ENCODE results near the gene SCD. TPM values are rescaled to one million over a fixed set of nuclear protein-coding genes. Genes with fewer than 3 reads are reported as not detected.
A peak's percentile ranks its signal among the peaks of the same experiment; 100 is the strongest.

SCD gene
- total and polyA plus RNA-seq, 2 experiments from 2014 or later: 325 to 816 TPM

DNA sequence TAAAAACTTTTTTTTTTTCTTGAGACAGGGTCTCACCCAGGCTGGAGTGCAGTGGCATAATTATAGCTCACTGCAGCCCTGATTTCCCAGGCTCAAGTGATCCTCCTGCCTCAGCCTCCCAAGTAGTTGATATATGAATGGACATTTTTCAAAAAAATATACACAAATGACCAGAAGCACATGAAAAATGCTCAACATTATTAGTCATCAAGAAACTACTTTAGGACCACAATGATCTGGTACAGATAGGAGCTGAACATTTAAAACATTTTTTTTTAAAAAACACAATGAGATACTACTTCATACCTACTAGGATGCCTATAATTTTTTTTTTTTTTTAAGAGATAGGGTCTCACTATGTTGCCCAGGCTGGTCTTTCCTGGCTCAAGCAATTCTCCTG, 21.7 kb downstream of the SCD start (continued):
- TF ChIP-seq, protein P1, sequence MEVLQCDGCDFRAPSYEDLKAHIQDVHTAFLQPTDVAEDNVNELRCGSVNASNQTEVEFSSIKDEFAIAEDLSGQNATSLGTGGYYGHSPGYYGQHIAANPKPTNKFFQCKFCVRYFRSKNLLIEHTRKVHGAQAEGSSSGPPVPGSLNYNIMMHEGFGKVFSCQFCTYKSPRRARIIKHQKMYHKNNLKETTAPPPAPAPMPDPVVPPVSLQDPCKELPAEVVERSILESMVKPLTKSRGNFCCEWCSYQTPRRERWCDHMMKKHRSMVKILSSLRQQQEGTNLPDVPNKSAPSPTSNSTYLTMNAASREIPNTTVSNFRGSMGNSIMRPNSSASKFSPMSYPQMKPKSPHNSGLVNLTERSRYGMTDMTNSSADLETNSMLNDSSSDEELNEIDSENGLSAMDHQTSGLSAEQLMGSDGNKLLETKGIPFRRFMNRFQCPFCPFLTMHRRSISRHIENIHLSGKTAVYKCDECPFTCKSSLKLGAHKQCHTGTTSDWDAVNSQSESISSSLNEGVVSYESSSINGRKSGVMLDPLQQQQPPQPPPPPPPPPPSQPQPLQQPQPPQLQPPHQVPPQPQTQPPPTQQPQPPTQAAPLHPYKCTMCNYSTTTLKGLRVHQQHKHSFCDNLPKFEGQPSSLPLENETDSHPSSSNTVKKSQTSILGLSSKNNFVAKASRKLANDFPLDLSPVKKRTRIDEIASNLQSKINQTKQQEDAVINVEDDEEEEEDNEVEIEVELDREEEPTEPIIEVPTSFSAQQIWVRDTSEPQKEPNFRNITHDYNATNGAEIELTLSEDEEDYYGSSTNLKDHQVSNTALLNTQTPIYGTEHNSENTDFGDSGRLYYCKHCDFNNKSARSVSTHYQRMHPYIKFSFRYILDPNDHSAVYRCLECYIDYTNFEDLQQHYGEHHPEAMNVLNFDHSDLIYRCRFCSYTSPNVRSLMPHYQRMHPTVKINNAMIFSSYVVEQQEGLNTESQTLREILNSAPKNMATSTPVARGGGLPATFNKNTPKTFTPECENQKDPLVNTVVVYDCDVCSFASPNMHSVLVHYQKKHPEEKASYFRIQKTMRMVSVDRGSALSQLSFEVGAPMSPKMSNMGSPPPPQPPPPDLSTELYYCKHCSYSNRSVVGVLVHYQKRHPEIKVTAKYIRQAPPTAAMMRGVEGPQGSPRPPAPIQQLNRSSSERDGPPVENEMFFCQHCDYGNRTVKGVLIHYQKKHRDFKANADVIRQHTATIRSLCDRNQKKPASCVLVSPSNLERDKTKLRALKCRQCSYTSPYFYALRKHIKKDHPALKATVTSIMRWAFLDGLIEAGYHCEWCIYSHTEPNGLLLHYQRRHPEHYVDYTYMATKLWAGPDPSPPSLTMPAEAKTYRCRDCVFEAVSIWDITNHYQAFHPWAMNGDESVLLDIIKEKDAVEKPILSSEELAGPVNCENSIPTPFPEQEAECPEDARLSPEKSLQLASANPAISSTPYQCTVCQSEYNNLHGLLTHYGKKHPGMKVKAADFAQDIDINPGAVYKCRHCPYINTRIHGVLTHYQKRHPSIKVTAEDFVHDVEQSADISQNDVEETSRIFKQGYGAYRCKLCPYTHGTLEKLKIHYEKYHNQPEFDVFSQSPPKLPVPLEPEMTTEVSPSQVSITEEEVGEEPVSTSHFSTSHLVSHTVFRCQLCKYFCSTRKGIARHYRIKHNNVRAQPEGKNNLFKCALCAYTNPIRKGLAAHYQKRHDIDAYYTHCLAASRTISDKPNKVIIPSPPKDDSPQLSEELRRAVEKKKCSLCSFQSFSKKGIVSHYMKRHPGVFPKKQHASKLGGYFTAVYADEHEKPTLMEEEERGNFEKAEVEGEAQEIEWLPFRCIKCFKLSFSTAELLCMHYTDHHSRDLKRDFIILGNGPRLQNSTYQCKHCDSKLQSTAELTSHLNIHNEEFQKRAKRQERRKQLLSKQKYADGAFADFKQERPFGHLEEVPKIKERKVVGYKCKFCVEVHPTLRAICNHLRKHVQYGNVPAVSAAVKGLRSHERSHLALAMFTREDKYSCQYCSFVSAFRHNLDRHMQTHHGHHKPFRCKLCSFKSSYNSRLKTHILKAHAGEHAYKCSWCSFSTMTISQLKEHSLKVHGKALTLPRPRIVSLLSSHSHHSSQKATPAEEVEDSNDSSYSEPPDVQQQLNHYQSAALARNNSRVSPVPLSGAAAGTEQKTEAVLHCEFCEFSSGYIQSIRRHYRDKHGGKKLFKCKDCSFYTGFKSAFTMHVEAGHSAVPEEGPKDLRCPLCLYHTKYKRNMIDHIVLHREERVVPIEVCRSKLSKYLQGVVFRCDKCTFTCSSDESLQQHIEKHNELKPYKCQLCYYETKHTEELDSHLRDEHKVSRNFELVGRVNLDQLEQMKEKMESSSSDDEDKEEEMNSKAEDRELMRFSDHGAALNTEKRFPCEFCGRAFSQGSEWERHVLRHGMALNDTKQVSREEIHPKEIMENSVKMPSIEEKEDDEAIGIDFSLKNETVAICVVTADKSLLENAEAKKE (CRISPR knock-in tag; IDR thresholded peaks at IDR 0.05): no peak
- TF ChIP-seq EZH2phosphoT487 (IDR thresholded peaks at IDR 0.05; ENCODE audit: unreplicated experiment) (no peak), NANOG (IDR thresholded peaks at IDR 0.05; ENCODE audit: borderline replicate concordance) (no peak), POLR2AphosphoS5 (IDR thresholded peaks at IDR 0.05; ENCODE audit: low read depth) (no peak), JUNB (IDR thresholded peaks at IDR 0.05; ENCODE audit: unreplicated experiment) (no peak), ZNF114 (CRISPR knock-in tag; IDR thresholded peaks at IDR 0.05) (no peak), EZH2 (IDR thresholded peaks at IDR 0.05; ENCODE audit: low read depth, unreplicated experiment) (no peak)

DNA sequence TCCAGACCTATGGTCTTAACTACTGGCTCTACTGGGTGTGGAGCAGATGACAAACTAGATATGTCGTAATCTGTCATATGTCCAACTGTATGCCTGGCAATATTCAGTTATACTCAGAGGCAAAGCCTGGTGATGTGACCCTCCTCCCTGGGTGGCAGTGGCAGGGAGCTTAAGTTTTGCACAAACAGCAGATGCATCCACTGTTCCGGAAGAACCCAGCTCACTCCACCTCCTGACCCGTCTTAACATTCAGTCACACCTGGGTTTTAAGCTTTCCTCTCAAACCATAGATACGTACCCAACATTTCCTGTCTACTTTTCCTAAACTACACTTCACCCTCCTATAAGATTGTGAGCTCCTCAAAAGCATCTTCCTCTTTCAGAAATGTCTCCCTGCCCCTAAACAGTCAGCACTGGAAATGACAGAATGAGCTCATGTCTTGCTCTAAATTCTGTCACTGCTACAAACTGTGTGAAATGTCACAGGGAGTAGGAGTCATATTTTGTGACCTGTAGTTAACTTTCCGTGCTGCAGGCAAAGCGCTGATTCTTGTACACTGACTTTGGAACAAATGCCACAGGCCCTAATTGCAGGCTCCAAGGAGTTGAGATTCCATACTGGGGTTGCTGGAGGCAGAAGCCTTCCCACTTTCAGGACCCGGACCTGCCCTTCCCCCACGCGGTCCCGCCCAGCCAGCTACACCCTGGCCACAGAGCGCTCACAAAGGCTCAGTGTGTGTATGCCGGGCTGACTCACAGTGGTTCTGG, 23.9 kb downstream of the SCD start:
- peak overlapping the region; percentile 90 for H3K27ac Mint-ChIP-seq
- H3K27me3 ChIP-seq (ENCODE audit: insufficient read depth): no peaks in the 10 kb centered on the region
- H3K27me3 Mint-ChIP-seq (ENCODE audit: insufficient read depth, low read depth, poor library complexity): peaks cover 12% of the 10 kb centered on the region
- peak overlapping the region; percentile 75 for H3K4me2 ChIP-seq
- H3K36me3 Mint-ChIP-seq (ENCODE audit: low read depth): no peaks in the 10 kb centered on the region; the same call in 2 of the 3 replicates
- H4K20me1 ChIP-seq (replicated peaks; ENCODE audit: insufficient read depth): no peaks in the 10 kb centered on the region; the same call in 1 of the 2 replicates
- H3F3A ChIP-seq (replicated peaks; ENCODE audit: low read depth): peaks cover 2% of the 10 kb centered on the region; the same call in 1 of the 2 replicates
- H3K9me3 Mint-ChIP-seq: no peaks in the 10 kb centered on the region; the same call in 2 of the 3 replicates
- peak; percentile 73 for TF ChIP-seq POLR2AphosphoS5 (IDR thresholded peaks at IDR 0.05; ENCODE audit: low read depth)
- TF ChIP-seq EZH2phosphoT487 (IDR thresholded peaks at IDR 0.05; ENCODE audit: unreplicated experiment): no peak
- H3K36me3 ChIP-seq (ENCODE audit: insufficient read depth): no peaks in the 10 kb centered on the region; the same call in 1 of the 2 replicates
- H3K4me1 Mint-ChIP-seq: peaks cover 19% of the 10 kb centered on the region
- H3K4me3 ChIP-seq: peak overlapping the region; percentile 26; the same call in 1 of the 2 replicates
- H3K4me3 Mint-ChIP-seq: peak overlapping the region; percentile 31
- ATAC-seq: peak; percentile 60
- no peaks in the 10 kb centered on the region for H3K9me2 ChIP-seq (ENCODE audit: insufficient read depth)
- peak overlapping the region; percentile 85; the same call in 1 of the 2 replicates for H3K27ac ChIP-seq (ENCODE audit: low read depth)
- DNase-seq (ENCODE audit: low spot score): peak; percentile 80
- H2AFZ ChIP-seq: peak overlapping the region; percentile 63
- peaks cover 35% of the 10 kb centered on the region for H3K4me1 ChIP-seq (ENCODE audit: insufficient read depth)
- peaks cover 21% of the 10 kb centered on the region for H3K79me2 ChIP-seq (replicated peaks; ENCODE audit: insufficient read depth)

Data from GM23338 (cell line).